DMS153 treated with DMSO at 0.1 percent for 48 hours (cell line): Measurements from ENCODE around the gene SCLT1.
"Not testable (repeated sequence)": the region's sequence is repeated elsewhere in the genome, so short reads cannot be mapped to it uniquely, and the experiment has no call there.

Source experiments
- DNase-seq: peaks from one replicate; lab custom pipeline; 2025; ENCODE audit not compliant: unreplicated experiment; lab: John Stamatoyannopoulos, UW

SCLT1 gene

GRCh38 chr4:129077326-129077725, 16.0 kb downstream of the SCLT1 start:
- no peak for DNase-seq

GRCh38 chr4:129069537-129069936, 23.8 kb downstream of the SCLT1 start:
- DNase-seq, result not testable (repeated sequence)

GRCh38 chr4:129064717-129065116, 28.6 kb downstream of the SCLT1 start:
- DNase-seq, result no peak

DNA sequence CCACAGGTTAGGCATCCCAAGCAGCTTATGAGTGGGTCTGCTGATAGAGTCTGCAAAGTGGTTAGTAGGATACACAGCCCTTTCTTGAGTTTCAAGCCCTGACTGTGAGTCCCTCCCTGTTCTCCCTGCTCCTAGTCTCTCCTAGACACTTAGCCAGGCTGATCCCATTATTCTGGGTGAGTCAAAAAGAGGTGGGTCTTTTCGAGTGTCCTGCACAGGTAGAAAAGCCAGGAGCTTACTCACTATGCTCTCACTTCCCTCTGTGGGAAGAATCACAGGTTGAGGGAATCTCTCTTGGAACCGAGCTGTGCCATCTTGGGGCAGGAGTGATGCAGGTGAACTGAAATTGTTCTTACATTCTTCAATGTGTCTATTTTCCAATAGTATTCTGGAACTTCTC, 29.7 kb downstream of the SCLT1 start:
- no peak for DNase-seq

GRCh38 chr4:129062580-129062979, 30.8 kb downstream of the SCLT1 start:
- DNase-seq, result no peak

DNA sequence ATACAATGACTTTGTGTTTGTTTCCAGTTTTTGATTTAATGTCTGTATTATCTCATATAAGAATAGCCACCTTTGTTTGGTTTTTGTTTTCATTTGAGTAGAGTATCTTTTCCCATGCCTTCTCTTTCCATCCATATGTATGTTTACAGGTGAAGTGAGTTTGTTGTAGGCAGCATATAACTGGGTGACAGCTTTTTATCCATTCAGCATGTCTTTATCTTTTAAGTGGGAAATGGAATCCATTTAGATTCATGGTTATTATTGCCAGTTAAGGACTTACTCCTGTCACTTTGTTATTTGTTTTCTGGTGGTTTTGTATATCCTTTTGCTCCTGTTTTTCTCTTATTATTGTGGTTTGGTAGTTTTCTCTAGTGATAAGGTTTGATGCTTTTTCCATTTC, 34.3 kb downstream of the SCLT1 start:
- no peak for DNase-seq

DNA sequence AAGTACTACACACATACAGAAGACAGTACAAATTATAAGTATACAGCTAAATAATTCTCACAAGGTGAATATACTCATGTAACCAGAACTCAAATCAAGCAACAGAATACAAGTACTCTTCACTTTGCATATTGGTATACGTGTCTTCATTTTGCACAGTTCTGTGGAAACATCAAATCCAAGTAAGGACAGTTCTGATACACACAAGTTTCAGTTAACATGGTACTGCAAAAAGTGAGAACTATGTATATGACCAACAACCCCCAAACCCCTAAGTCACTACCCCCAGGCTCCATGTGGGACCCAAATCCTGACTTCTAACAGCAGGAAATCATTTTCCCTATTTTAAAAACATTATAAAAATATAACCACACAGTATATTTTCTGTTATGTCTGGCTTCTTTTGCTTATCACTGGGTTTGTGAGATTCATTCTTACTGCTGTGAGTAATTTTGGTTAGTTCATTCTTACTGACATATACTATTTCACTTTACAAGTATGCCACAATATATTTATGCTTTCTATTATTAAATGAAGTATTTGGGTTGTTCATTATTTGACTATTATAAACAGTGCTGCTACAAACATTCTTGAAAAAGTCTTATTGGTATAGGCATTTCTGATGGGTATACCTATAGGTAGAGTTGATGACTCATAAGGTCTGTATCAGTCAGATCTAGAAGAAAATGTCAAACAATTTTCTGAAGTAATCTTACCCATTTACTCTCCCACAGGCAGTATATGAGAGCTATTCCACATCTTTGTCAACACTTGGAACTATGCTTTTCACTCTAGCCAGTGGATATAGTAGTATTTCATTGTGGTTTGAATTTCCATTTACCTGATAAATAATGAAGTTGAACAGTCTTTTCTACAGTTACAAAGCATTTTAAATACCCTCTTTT, 47.0 kb downstream of the SCLT1 start:
- DNase-seq, result no peak

DNA sequence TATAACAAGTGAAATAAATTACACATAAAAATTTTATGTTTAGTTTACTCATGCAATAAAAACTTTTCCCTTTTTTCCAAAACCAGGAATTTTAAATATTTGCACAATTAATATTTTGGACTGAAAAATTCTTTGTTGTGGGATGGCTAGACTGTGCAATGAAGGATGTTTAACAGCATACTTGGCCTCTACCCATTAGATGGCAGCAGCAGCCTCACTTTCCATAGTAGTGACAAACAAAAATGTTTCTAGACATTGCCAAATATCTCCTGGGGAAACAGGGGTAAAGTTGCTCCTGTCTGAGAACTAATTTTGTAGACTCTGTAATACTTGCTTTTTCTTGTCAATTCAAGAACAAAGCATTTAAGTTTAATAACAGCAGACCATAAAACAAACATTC, 49.8 kb downstream of the SCLT1 start:
- no peak for DNase-seq

- DNase-seq, result no peak
Measured at GRCh38 chr4:129040471-129040870, 52.9 kb downstream of the SCLT1 start.

- no peak for DNase-seq
Measured at GRCh38 chr4:129037093-129037492, 56.2 kb downstream of the SCLT1 start.

GRCh38 chr4:129014566-129015509, 78.5 kb downstream of the SCLT1 start:
- no peak for DNase-seq

GRCh38 chr4:129008096-129008495, 85.2 kb downstream of the SCLT1 start:
- DNase-seq, result no peak

GRCh38 chr4:128986908-128987307, 106.4 kb downstream of the SCLT1 start:
- DNase-seq, result no peak

- no peak for DNase-seq
Measured at GRCh38 chr4:128986019-128986418, 107.3 kb downstream of the SCLT1 start.

- DNase-seq, result no peak
Measured at GRCh38 chr4:128983771-128984485, 109.4 kb downstream of the SCLT1 start.

- no peak for DNase-seq
Measured at GRCh38 chr4:128981377-128981776, 112.0 kb downstream of the SCLT1 start.

GRCh38 chr4:128980816-128981326, 112.5 kb downstream of the SCLT1 start:
- DNase-seq, result no peak

DNA sequence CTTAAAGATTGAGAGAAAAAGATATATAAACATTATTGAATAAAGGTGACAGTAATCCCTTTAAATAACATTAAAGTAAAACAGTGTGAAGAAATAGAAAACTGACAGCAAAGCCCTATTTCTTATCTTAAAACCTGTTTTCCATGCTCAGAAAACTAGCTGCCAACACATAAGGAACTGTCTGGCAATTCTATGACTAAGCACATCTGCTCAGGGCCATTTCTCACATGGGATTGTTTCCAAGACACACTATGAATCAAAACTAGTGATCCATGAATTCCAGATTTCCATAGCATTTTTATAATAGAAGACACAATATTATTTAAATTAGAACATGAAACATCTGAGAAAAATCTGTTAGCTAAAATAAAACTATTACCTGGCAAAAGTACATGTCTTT, 113.4 kb downstream of the SCLT1 start:
- DNase-seq, result no peak

- DNase-seq, result no peak
Measured at GRCh38 chr4:128978985-128979384, 114.4 kb downstream of the SCLT1 start.

DNA sequence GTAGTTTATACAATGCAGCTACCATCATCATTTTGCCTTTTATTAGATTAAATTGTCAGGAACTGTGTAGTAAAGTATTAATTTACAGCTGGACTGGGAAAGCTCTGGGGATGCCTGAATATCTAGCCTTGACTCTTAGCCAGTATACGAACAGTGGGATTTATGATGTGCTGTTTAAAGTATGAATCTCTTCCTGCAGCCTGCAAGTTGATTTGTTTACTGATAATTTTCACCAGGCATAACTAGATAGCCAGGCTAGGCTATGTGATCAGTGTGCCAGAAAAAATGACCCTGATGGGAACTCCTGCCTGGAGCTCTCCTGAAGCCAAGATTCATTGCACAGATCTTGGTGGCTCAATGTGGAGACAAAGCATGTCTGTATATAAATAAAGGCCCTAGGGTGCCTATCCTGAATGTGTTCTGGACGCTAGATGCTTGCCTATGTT, 119.2 kb downstream of the SCLT1 start:
- no peak for DNase-seq

- DNase-seq, result no peak
Measured at GRCh38 chr4:128973384-128973783, 120.0 kb downstream of the SCLT1 start.
